ENCODE results near the gene IRX2. TPM values are rescaled to one million over a fixed set of nuclear protein-coding genes. Genes with fewer than 3 reads are reported as not detected.

IRX2 gene
- polyA plus RNA-seq, 3 donors: not detected

DNA sequence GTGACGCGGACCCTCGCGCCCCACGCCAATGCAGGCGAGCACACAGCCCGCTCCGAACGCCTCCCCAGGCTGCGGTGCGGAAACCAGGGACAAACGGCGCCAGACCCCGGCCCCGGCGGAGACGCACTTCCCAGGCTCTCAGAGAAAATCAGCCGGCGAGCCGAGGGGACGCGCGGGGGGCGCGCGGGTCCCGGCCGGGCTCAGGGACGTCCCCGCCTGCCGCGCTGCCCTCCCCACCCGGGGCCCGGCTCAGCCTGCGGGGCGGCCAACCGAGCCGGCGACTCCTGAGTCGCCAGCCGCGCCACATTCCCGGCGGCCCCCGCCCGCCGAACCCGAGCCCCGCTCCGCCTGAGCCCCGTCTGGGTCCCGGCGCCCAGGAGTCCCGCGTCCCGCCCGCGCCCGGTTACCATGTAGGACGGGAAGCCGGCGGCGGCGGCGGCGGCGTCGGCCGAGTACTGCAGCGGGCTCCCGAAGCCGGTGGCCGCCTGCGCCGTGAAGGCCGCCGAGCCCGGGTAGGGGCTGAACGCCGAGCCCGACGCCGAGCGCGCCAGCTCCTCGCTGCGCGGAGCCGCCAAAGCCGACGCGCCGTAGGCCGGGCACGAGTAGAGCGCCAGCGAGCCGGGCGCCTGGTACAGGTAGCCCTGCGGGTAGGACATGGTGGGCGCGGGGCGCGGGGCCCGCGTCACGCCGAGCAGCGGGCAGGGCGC, 566 bp downstream of the IRX2 start:
- no peak overlapping the region for H3K27ac Mint-ChIP-seq
- no peaks in the 10 kb centered on the region for H3K79me2 ChIP-seq (ENCODE audit: insufficient read depth, low read length)
- H3K4me3 ChIP-seq (replicated peaks in 1 of 3; ENCODE audit: low read depth in 2 of 3, low read length in 3 of 3): no peak overlapping the region
- H3K9me3 Mint-ChIP-seq: peaks cover 0 to 24% (median 12%) of the 10 kb centered on the region in 7 donors
- DNase-seq: no peak
- peak overlapping the region in 1 of 2 donors; percentile 46 for H3K4me3 Mint-ChIP-seq
- H3K4me2 ChIP-seq (replicated peaks; ENCODE audit: extremely low read depth, low read length, poor library complexity, severe bottlenecking): no peak overlapping the region
- peaks cover 3 to 7% of the 10 kb centered on the region in 2 donors for H3K36me3 Mint-ChIP-seq
- intact Hi-C loops (cut with micrococcal nuclease): no loop called here
- H3K4me1 Mint-ChIP-seq: no peaks in the 10 kb centered on the region
- H3K27ac ChIP-seq (ENCODE audit: low read depth in 1 of 2, low read length in 2 of 2): no peak overlapping the region
- H3K36me3 ChIP-seq (replicated peaks in 1 of 2; ENCODE audit: control insufficient read depth in 1 of 2, insufficient read depth in 2 of 2, low read length in 2 of 2): no peaks in the 10 kb centered on the region
- peaks cover 54 to 80% of the 10 kb centered on the region in 2 donors for H3K27me3 ChIP-seq (ENCODE audit: control insufficient read depth in 2 of 2, insufficient read depth in 2 of 2, low read length in 2 of 2)
- H2AFZ ChIP-seq (ENCODE audit: insufficient read depth, low read depth, low read length, poor library complexity, severe bottlenecking): no peak overlapping the region
- WGBS (ENCODE audit: insufficient coverage): 2% methylated on average over 110 of the region's 110 CpGs
- no peak for TF ChIP-seq CTCF (IDR thresholded peaks at IDR 0.05)
- H3K4me1 ChIP-seq (ENCODE audit: control insufficient read depth in 1 of 2, insufficient read depth in 2 of 2, low read length in 2 of 2): no peaks in the 10 kb centered on the region
- H3K27me3 Mint-ChIP-seq (ENCODE audit: low read depth in 3 of 3): peaks cover 63 to 86% (median 80%) of the 10 kb centered on the region in 3 donors
- H3K9ac ChIP-seq (ENCODE audit: insufficient read depth, low read length, poor library complexity, severe bottlenecking): no peak overlapping the region
- H4K20me1 ChIP-seq (ENCODE audit: insufficient read depth, low read length): no peaks in the 10 kb centered on the region
- peaks cover 0 to 32% of the 10 kb centered on the region in 2 donors for H3K9me3 ChIP-seq (replicated peaks in 1 of 2; ENCODE audit: control insufficient read depth in 1 of 2, insufficient read depth in 1 of 2, low read length in 2 of 2)

- peaks cover 3 to 7% of the 10 kb centered on the region in 2 donors for H3K36me3 Mint-ChIP-seq
- TF ChIP-seq CTCF (IDR thresholded peaks at IDR 0.05): no peak
- intact Hi-C loops (cut with micrococcal nuclease): no loop called here
These were observed 1.3 kb downstream of the IRX2 start for GRCh38 chr5:2750026-2750757.

More at GRCh38 chr5:2750026-2750757, 1.3 kb downstream of the IRX2 start:
- Histone ChIP-seq H3K4me3 (replicated peaks in 1 of 3; ENCODE audit: low read depth in 2 of 3, low read length in 3 of 3) (no peak overlapping the region), H3K27ac (ENCODE audit: low read depth in 1 of 2, low read length in 2 of 2) (no peak overlapping the region), H3K9ac (ENCODE audit: insufficient read depth, low read length, poor library complexity, severe bottlenecking) (no peak overlapping the region), H4K20me1 (ENCODE audit: insufficient read depth, low read length) (no peaks in the 10 kb centered on the region), H3K27me3 (ENCODE audit: control insufficient read depth in 2 of 2, insufficient read depth in 2 of 2, low read length in 2 of 2) (peaks cover 54 to 80% of the 10 kb centered on the region in 2 donors), H3K9me3 (replicated peaks in 1 of 2; ENCODE audit: control insufficient read depth in 1 of 2, insufficient read depth in 1 of 2, low read length in 2 of 2) (peaks cover 0 to 32% of the 10 kb centered on the region in 2 donors), H3K79me2 (ENCODE audit: insufficient read depth, low read length) (no peaks in the 10 kb centered on the region), H3K4me1 (ENCODE audit: control insufficient read depth in 1 of 2, insufficient read depth in 2 of 2, low read length in 2 of 2) (no peaks in the 10 kb centered on the region), H3K36me3 (replicated peaks in 1 of 2; ENCODE audit: control insufficient read depth in 1 of 2, insufficient read depth in 2 of 2, low read length in 2 of 2) (no peaks in the 10 kb centered on the region), H2AFZ (ENCODE audit: insufficient read depth, low read depth, low read length, poor library complexity, severe bottlenecking) (no peak overlapping the region), H3K4me2 (replicated peaks; ENCODE audit: extremely low read depth, low read length, poor library complexity, severe bottlenecking) (no peak overlapping the region)
- Mint-ChIP-seq H3K27me3 (ENCODE audit: low read depth in 3 of 3) (peaks cover 63 to 86% (median 80%) of the 10 kb centered on the region in 3 donors), H3K4me1 (no peaks in the 10 kb centered on the region), H3K4me3 (peak overlapping the region in 1 of 2 donors; percentile 89), H3K27ac (no peak overlapping the region), H3K9me3 (peaks cover 0 to 24% (median 11%) of the 10 kb centered on the region in 7 donors)
- 6% methylated on average over 63 of the region's 63 CpGs for WGBS (ENCODE audit: insufficient coverage)
- DNase-seq: no peak
